Stimulated activated CD4-positive, alpha-beta T cell treated with anti-CD3 and anti-CD28 coated beads, Interleukin-2, amount 100 ng/mL, for 48 hours (primary cell): ENCODE measurements around the gene PPP6R1.

Experiments used
- DNase-seq, 2 donors: peaks; one replicate each; pipeline ENCODE4 v3.0.0-alpha.2; 2020

Gene PPP6R1

GRCh38 chr19:55279770-55280643, 21.2 kb upstream of the PPP6R1 start, which contains the start of gene HSPBP1:
HSPBP1 (minus strand) TSS chr19:55280110; CDS start chr19:55279608, 502 bp downstream.
- peak; percentile 91 to 96 for DNase-seq

- no peak for DNase-seq
Observed at GRCh38 chr19:55279340-55279739, 20.5 kb upstream of the PPP6R1 start.

DNA sequence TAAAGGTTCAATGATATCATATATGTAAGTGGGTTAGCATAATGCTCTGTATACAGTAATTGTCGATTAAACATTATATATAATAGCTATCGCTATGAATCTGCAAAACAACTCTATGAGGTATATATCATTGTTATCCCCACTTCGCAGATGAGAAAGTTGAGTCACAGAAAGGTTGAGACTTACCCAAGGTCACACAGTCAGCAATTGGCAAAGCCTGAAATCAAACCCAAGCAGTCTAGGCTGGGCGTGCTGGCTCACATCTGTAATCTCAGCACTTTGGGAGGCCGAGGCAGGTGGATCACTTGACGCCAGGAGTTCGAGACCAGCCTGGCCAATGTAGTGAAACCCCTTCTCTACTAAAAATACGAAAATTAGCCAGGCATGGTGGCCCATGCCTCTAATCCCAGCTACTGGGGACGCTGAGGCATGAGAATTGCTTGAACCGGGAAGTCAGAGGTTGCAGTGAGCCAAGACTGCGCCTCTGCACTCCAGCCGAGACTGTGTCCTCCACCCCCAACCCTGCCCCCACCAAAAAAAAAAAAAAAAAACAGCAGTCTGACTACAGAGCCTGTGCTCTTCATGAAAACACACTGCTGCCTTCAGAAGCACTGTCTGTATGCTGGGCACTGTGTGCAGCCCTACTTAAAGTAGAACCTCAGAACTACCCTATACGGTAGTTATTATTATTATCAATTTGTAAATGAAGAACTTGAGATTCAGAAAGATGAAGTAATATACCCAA, 19.7 kb upstream of the PPP6R1 start:
- no peak for DNase-seq

DNA sequence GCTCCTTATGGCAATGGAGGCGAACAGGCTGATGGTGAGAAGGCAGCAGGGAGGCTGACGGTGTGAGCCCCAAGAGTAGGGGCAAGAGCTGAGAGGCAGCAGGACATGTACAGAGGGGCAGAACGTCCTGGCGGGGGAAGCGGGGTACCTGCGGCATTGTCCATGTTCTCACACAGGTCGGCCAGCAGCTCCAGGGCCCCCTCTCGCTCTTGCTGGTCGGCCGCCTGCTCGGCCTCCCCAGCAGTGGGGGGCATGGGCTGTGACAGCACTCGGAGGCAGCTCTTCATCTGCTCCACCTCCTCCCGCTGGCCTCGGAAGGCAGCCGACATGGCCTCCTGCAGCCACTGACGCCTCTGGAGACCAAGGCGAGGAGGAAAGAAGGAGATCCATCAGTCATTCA, 18.7 kb upstream of the PPP6R1 start:
- DNase-seq, result no peak

DNA sequence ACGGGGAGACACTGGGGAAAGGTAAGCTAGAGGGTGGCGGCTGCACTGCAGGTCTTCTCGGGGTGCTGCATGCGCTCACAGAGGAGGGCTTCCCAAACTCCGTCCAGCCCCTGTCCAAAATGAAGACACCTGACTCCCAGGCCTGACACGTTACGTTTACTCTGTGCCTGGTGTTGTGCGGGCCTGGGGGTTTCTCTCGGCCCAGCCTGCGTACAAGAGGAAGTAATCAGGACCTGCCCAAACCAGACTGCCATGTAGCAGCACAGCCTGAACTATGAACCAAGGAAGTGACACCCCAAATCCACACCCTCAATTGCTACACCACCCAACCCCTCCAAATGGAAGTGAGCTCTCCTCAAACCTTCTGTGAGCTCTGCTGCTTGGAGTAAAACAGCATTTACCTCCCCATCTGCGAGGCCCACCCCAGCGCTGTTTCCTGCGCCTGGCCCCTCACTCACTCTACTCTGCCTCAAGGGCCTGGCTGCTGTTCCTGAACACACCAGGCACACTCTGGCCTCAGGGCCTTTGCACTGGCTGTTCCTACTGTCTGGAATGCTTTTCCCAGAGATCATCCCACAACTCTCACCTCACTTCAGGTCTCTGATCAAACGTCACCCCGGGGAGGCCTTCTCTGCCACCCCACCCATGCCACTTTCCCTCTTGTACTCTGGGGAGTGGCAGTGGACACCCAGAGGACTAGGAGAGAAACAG, 18.1 kb upstream of the PPP6R1 start:
- no peak for DNase-seq

DNA sequence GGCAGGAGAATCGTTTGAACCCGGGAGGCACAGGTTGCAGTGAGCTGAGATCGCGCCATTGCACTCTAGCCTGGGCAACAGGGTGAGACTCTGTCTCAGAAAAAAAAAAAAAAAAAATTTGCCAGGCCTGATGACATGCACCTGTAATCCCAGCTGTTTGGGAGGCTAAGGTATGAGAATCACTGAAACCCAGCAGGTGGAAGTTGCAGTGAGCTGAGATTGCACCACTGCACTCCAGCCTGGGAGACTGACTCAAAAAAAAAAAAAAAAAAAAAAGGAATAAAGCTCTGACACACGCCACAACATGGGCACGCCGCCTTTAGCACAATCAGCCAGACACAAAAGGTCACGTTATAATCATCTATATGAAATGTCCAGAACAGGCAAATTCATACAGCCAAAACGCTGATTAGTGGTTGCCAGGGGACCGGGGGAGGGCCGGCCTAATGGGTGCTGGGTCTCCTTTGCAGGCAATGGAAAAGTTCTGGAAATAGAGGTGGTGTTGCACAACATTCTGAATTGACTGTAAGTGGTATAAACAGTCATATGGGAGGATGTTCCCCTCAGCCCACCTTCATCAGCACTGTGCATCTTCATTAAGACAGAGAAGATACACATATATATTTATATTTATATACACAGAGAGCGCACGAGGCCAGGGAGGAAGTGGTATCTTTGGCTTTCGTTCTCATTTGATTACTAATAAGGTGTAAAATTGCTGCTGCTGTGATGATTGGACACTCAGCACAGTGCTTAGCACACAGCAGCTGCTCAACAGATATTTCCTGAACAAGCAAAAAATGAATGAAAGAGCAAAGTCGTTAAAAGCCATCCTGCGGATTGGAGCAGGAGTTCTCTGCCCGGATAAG, 17.3 kb upstream of the PPP6R1 start:
- no peak for DNase-seq

- no peak for DNase-seq
Observed at GRCh38 chr19:55273978-55274707, 15.3 kb upstream of the PPP6R1 start.

DNA sequence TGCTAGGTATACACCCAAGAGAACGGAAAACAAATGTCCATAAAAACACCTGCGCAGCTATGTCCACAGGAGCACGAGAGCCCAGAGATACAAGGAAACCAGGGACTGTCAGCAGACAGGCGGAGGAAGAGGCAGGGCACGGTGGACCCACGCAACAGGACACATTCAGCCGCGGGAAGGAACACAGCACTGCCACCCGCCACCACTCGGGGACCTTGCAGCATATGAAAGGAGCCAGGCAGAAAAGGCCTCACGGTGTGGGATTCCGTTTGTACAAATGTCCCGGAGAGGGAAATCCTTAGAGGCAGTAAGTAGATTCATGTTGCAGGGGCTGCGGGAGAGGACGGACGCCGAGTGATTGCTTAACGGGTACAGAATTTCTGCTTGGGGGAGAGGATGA, 13.3 kb upstream of the PPP6R1 start:
- DNase-seq, result no peak

- no peak for DNase-seq
Observed at GRCh38 chr19:55270172-55270942, 11.5 kb upstream of the PPP6R1 start.

DNA sequence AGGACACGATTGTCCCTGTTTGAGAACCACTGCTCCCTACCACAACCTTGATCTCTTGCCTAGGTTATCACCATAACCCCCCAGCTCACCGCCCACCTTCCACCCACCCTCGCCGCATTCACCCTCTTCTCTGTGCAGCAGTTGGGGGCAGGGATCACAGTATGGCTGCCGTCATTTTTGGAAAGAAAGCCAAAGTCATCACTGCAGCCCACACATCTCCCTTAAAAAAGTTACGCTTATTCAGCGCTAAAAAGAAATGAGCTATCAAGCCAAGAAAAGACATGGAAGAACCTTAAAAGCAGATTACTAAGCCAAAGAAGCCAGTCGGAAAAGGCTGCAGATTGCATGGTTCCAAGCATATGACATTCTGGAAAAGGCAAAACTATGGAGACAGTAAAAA, 10.5 kb upstream of the PPP6R1 start:
- DNase-seq, result no peak

GRCh38 chr19:55266840-55267239, 8.0 kb upstream of the PPP6R1 start:
- DNase-seq, result no peak

DNA sequence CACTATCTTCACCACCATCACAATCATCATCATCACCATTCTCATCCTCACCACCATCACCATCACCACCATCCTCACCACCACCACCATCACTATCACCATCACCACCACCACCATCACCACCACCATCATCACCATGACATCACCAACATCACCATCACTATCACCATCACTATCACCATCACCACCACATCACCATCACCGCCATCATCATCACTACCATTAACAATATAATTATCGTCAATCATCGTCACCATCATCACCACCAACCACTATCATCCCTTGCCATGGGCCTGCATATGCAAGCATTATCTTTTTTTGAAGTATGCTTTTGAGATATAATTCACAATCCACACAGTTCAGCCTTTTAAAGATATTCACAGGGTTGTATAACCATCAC, 7.6 kb upstream of the PPP6R1 start:
- DNase-seq, result no peak

GRCh38 chr19:55265723-55266386, 7.0 kb upstream of the PPP6R1 start:
- DNase-seq, result no peak

- DNase-seq, result no peak
Observed at GRCh38 chr19:55265173-55265572, 6.4 kb upstream of the PPP6R1 start.

- no peak for DNase-seq
Observed at GRCh38 chr19:55264531-55264930, 5.7 kb upstream of the PPP6R1 start.

GRCh38 chr19:55262359-55262758, 3.5 kb upstream of the PPP6R1 start:
- DNase-seq, result no peak

DNA sequence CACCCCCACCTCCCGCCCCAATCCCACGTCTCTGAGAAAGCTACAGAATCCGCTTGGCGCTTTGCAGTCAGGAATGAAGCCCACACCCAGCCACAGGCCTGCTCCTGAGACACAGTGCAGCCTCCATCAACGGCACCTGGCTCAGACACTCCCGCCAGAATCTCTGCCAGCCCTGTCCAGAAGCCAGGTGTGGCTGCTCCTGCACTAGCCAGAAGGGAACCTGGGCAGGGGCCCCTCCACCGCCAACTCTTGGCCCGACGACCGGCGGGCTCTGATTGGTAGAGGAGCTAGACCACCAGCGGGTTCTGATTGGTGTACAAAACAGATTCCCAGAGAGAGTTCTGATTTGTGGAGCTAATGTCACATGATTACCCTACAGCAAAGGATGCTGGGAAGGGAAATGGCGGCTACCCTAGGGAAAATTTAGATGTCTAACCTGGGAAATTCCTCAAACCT, 2.9 kb upstream of the PPP6R1 start:
- DNase-seq, result no peak

DNA sequence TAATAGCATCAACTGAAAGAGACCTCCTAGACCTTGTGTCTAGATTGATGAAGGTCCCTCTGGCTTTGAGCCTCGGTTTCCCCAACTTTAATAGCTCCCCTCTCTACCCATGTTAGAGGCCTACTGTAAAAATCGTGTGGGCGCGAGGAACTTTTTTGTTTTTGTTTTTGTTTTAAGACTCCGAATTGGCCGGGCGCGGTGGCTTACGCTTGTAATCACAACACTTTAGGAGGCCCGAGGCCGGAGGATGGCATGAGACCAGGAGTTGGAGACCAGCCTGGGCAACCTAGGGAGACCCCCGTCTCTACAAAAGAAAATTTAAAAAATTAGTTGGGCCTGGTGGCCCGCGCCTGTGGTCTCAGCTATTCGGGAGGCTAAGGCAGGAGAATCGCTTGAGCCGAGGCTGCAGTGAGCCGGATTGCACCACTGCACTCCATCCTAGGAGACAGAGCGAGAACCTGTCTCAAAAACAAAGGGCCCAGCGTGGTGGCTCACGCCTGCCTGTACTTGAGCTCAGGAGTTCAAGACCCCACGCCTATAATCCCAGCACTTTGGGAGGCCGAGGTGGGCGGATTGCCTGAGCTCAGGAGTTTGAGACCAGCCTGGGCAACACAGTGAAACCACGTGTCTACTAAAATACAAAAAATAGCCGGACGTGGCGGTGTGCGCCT, 858 bp upstream of the PPP6R1 start:
- DNase-seq, result no peak

DNA sequence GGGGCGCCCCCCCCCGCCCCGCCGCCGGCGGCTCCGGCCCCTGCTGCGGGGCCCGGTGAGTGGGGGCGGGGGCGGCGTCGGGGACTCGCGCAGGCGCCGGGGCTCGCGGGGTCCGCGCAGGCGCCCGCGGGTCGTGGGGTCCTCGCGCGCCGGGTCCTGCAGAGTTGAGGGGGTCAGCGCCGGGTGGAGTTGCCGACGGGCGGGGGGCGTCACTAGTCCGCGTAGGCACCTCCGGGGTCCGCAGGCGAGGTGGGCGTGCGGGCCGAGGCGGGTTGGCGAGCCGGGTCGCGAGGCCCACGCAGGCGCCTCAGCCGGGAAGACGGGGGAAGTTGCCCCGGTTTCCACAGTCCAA, 365 bp downstream of the PPP6R1 start:
- DNase-seq, result peak in 1 of 2 donors; percentile 37
